HG02798 (cell line): ENCODE measurements around the gene NACC2.

ENCODE experiments used
- ATAC-seq: cut with Tn5 transposase; IDR thresholded peaks from one replicate; pipeline ENCODE4 v1.9.1; 2021; ENCODE audit warnings: mild to moderate bottlenecking; ENCODE audit not compliant: unreplicated experiment, poor library complexity

NACC2 gene

GRCh38 chr9:136003411-136004218, 91.5 kb downstream of the NACC2 start:
- ATAC-seq = no peak

- no peak for ATAC-seq
Measured at GRCh38 chr9:136002881-136003280, 92.2 kb downstream of the NACC2 start.

- no peak for ATAC-seq
Measured at GRCh38 chr9:136002215-136002614, 92.9 kb downstream of the NACC2 start.

GRCh38 chr9:136001231-136001630, 93.9 kb downstream of the NACC2 start:
- no peak for ATAC-seq

- ATAC-seq = no peak
Measured at GRCh38 chr9:135998410-135999071, 96.5 kb downstream of the NACC2 start.

- no peak for ATAC-seq
Measured at GRCh38 chr9:135998016-135998380, 97.1 kb downstream of the NACC2 start.

- no peak for ATAC-seq
Measured at GRCh38 chr9:135997090-135998015, 97.7 kb downstream of the NACC2 start.

GRCh38 chr9:135995816-135996215, 99.3 kb downstream of the NACC2 start:
- ATAC-seq = no peak

- ATAC-seq = no peak
Measured at GRCh38 chr9:135994501-135995192, 100.4 kb downstream of the NACC2 start.

GRCh38 chr9:135993765-135994500, 101.2 kb downstream of the NACC2 start:
- no peak for ATAC-seq

GRCh38 chr9:135993409-135993742, 101.7 kb downstream of the NACC2 start:
- ATAC-seq = no peak

GRCh38 chr9:135992486-135993408, 102.3 kb downstream of the NACC2 start:
- no peak for ATAC-seq

GRCh38 chr9:135991771-135992170, 103.3 kb downstream of the NACC2 start:
- ATAC-seq = no peak

GRCh38 chr9:135990468-135991429, 104.3 kb downstream of the NACC2 start:
- no peak for ATAC-seq

GRCh38 chr9:135989722-135990467, 105.2 kb downstream of the NACC2 start:
- no peak for ATAC-seq

- ATAC-seq = no peak
Measured at GRCh38 chr9:135989157-135989556, 105.9 kb downstream of the NACC2 start.

- ATAC-seq = no peak
Measured at GRCh38 chr9:135988493-135988892, 106.6 kb downstream of the NACC2 start.
